Adrenal gland (tissue), 12 donors: ENCODE results near the gene MBNL1. TPM values are rescaled to one million over a fixed set of nuclear protein-coding genes. Genes with fewer than 3 reads are reported as not detected.

Source experiments
- DNase-seq, 7 donors: peaks; one replicate each; pipeline ENCODE4 v3.0.0-alpha.2; 2019 to 2020
- H3K27ac ChIP-seq, 5 donors: fragments of 200-600 bp; sonication (generic) in 4 of 5; 1 replicate in 3 of 5; 2 replicates in 2 of 5; pipeline versions ENCODE4 v1.5.1 to v1.8.0; 2016 to 2020; ENCODE audit warnings: mild to moderate bottlenecking in 1 of 5
- H3K27me3 ChIP-seq: fragments of 200-600 bp; 2 replicates; pipeline ENCODE4 v1.8.0; 2021
- H3K36me3 ChIP-seq, 2 donors: fragments of 200-600 bp; replicated peaks in 1 of 2; 1 replicate in 1 of 2; 2 replicates in 1 of 2; pipeline versions ENCODE4 v1.5.1 to v1.8.0; 2018 to 2022
- H3K4me1 ChIP-seq, 2 donors: fragments of 200-600 bp; replicated peaks in 1 of 2; 1 replicate in 1 of 2; 2 replicates in 1 of 2; pipeline versions ENCODE4 v1.5.1 to v1.8.0; 2018 to 2021
- H3K4me3 ChIP-seq, 4 donors: fragments of 200-600 bp; sonication (generic) in 3 of 4; one replicate each; pipeline ENCODE4 v1.5.1; 2016 to 2018
- H3K9me3 ChIP-seq, 3 donors: fragments of 200-600 bp; sonication (generic) in 1 of 3; replicated peaks in 1 of 3; 1 replicate in 2 of 3; 2 replicates in 1 of 3; pipeline versions ENCODE4 v1.5.1 to v1.8.0; 2016 to 2021
- POLR2A ChIP-seq, 2 donors: fragments of 450-650 bp; IDR thresholded peaks; one replicate each; pipeline ENCODE4 v1.6.1; 2017; ENCODE audit warnings: antibody characterized with exemption in 2 of 2, mild to moderate bottlenecking in 2 of 2, moderate library complexity in 1 of 2
- WGBS, 4 donors: extraction: QIAGEN DNeasy Blood & Tissue Kit in 2 of 4; methylation state at CpG; one replicate each; pipeline versions ENCODE4 v1.1.5 to v1.1.7; 2013 to 2017; 5-methylcytosine and 5-hydroxymethylcytosine counted together
- intact Hi-C, 2 donors: fragments of 100-400 bp; cut with DNase I; formaldehyde crosslinking; loops; one replicate each; pipeline versions ENCODE4 v1.14.1 to v1.15.0; 2022 to 2023
- polyA plus RNA-seq, 3 donors: library from polyadenylated mRNA; stranded (reverse); fragments of 200-250 nt in 2 of 3; fragments of 350-450 nt in 1 of 3; fragmentation: Illumina TruSeq in 1 of 3; extraction: RNeasy Lipid Tissue Mini Kit (QIAGEN cat#74804) in 1 of 3; gene quantifications; one replicate each; pipeline ENCODE4 v1.2.3, GENCODE V29; 2013 to 2014
- total RNA-seq, 9 donors: library from RNA; depleted of rRNA in 4 of 9; stranded (reverse); fragments of >200 nt in 4 of 9; fragments of 120-200 nt in 1 of 9; fragmentation: NEBNext Ultra II Directional in 1 of 9; extraction: Animal tissue kit (Norgen Biotek cat#: 25700) in 1 of 9; gene quantifications; one replicate each; pipeline versions ENCODE4 v1.1.0 to v1.2.4, GENCODE V29; 2013 to 2023
- TF ChIP-seq, protein P1 (sequence below), 6 experiments: fragments of 450-650 bp in 4 of 6; fragments of 200-600 bp in 2 of 6; sonication (generic) in 1 of 6; IDR thresholded peaks; 1 replicate in 5 of 6; 2 replicates in 1 of 6; pipeline versions ENCODE4 v1.5.1 to v1.8.0; 2016 to 2021; ENCODE audit warnings: antibody characterized with exemption in 6 of 6, mild to moderate bottlenecking in 2 of 6, moderate library complexity in 1 of 6
- donor health status: healthy with polysubstance abuse.
- donor health status: Bipolar disorder and iron deficiency.
- donor health status: DM: yes; HTN: yes; CAD: no.
- donor health status: DM: no; HTN: no; CAD: no.
- donor health status: DM: no; HTN: no; CAD: no.
- donor health status: DM: yes; HTN: yes; CAD: no.

Gene MBNL1
- total and polyA plus RNA-seq, 12 donors = 30.6 to 252 (median 122) TPM

- Histone ChIP-seq H3K9me3 (no peaks in the 10 kb centered on the region), H3K27me3 (no peaks in the 10 kb centered on the region), H3K4me1 (peaks cover 50 to 81% of the 10 kb centered on the region in 2 donors), H3K4me3 (no peak overlapping the region), H3K36me3 (no peaks in the 10 kb centered on the region), H3K27ac (no peak overlapping the region)
- no peak for DNase-seq
- no peak for TF ChIP-seq POLR2A (IDR thresholded peaks at IDR 0.05)
- TF ChIP-seq, protein P1, sequence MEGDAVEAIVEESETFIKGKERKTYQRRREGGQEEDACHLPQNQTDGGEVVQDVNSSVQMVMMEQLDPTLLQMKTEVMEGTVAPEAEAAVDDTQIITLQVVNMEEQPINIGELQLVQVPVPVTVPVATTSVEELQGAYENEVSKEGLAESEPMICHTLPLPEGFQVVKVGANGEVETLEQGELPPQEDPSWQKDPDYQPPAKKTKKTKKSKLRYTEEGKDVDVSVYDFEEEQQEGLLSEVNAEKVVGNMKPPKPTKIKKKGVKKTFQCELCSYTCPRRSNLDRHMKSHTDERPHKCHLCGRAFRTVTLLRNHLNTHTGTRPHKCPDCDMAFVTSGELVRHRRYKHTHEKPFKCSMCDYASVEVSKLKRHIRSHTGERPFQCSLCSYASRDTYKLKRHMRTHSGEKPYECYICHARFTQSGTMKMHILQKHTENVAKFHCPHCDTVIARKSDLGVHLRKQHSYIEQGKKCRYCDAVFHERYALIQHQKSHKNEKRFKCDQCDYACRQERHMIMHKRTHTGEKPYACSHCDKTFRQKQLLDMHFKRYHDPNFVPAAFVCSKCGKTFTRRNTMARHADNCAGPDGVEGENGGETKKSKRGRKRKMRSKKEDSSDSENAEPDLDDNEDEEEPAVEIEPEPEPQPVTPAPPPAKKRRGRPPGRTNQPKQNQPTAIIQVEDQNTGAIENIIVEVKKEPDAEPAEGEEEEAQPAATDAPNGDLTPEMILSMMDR (IDR thresholded peaks at IDR 0.05) = no peak
- intact Hi-C loops = no loop called here
Observed at GRCh38 chr3:152400887-152401286, 132.2 kb downstream of the MBNL1 start.

DNA sequence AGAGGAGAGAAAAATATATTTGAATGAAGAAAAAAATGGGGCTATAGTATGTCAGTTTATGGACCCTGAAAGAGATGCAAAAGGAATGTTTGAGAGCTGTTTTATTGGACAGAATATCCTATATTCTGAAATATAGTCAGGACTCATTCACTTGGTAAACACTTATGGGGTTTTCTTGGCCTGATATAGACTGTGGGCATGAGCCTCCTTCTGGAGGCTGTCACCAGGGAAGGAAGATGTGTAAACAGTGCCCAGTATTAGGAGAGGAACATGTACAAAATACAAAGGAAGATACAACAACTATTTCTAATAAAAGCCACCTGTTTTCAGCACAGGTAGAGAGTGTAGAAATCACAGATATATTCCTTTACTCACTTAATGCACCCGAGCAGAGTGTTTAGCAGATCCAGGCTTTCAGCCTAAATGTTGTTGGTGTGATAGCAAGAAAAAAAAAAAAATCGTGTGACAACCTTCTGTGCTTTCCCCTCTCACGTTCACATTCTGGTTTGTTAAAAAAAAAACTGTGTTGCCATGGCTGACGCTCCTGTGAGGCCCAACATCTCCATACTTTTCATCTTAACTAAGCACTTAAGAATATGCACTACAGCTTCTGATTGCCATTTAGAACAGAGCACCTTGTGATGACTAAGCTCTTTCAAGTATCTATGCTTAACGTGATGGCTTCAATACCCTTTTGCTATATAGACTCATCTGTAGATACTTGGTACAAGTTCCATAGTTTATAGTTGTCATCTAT is 134.1 kb downstream of the MBNL1 start:
- 62 to 75% (median 65%) methylated on average over 5 of the region's 5 CpGs for WGBS, 4 donors
- no peak overlapping the region for H3K4me3 ChIP-seq
- H3K27me3 ChIP-seq = no peaks in the 10 kb centered on the region
- H3K27ac ChIP-seq = no peak overlapping the region
- H3K9me3 ChIP-seq = no peaks in the 10 kb centered on the region
- TF ChIP-seq, protein P1 (IDR thresholded peaks at IDR 0.05) = no peak
- no peak for TF ChIP-seq POLR2A (IDR thresholded peaks at IDR 0.05)
- peaks cover 53 to 81% of the 10 kb centered on the region in 2 donors for H3K4me1 ChIP-seq
- no peak for DNase-seq
- no peaks in the 10 kb centered on the region for H3K36me3 ChIP-seq
- intact Hi-C loops = no loop called here

DNA sequence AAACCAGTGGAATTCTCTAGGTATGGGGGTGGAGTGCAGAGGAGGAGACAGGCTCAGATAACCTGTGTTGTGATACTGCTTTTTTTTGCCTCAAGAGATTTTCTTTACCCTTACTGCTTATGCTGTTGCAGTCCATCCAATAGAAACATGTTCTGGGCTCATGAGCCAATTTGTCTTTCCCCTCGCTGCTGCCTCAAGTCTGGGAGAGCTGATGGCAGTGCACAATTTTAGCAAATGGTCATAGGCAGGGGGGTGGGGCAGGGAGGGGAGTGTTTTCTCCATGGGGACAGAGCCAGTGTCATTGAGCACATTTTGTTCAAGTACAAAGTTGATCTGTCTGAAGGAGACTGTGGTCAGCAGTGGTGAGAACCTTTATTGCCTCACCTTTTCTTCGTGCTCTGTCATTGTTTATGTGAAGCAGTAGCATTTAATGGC is 134.9 kb downstream of the MBNL1 start:
- peaks cover 50 to 73% of the 10 kb centered on the region in 2 donors for H3K4me1 ChIP-seq
- H3K4me3 ChIP-seq = no peak overlapping the region
- H3K27me3 ChIP-seq = no peaks in the 10 kb centered on the region
- intact Hi-C loops = no loop called here
- TF ChIP-seq POLR2A (IDR thresholded peaks at IDR 0.05) = no peak
- TF ChIP-seq, protein P1 (IDR thresholded peaks at IDR 0.05) = no peak
- H3K27ac ChIP-seq = peak overlapping the region in 1 of 5 donors; percentile 0
- H3K9me3 ChIP-seq = no peaks in the 10 kb centered on the region
- WGBS, 4 donors = 55 to 73% (median 63%) methylated on average over 2 of the region's 2 CpGs
- no peaks in the 10 kb centered on the region for H3K36me3 ChIP-seq
- DNase-seq = peak; percentile 15 to 84 (median 30)

DNA sequence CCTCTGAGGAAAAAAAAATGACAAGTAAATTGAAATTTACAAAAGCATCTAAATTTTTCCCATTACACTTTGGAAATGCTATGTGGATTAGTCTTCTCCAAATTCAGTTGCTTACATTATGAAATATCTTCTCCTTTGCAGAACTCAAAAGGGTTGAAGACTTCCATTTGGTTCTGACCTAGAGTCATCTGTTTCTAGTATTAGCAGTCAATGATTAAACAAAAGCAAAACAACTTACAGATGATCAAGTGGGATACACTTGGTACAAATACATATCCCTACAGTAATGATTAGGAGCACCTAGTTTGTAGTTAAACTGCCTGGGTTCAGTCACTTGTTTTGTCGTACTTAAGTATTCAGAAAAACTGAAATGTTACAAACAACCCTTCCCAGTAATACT is 136.2 kb downstream of the MBNL1 start:
- Histone ChIP-seq H3K36me3 (no peaks in the 10 kb centered on the region), H3K4me1 (peaks cover 41 to 60% of the 10 kb centered on the region in 2 donors), H3K27me3 (no peaks in the 10 kb centered on the region), H3K4me3 (no peak overlapping the region), H3K27ac (no peak overlapping the region), H3K9me3 (no peaks in the 10 kb centered on the region)
- 92 to 97% (median 96%) methylated on average over 1 of the region's 1 CpG for WGBS, 4 donors
- intact Hi-C loops = no loop called here
- no peak for DNase-seq
- TF ChIP-seq POLR2A (IDR thresholded peaks at IDR 0.05) = no peak
- TF ChIP-seq, protein P1 (IDR thresholded peaks at IDR 0.05) = no peak
